Activated CD8-positive, alpha-beta memory T cell treated with anti-CD3 and anti-CD28 coated beads for 24 hours (primary cell): ENCODE measurements around the gene RAB15.

Source experiments
- DNase-seq: peaks from one replicate; pipeline ENCODE4 v3.0.0-alpha.2; 2020

Gene RAB15

GRCh38 chr14:64899958-64900357, 72.2 kb downstream of the RAB15 start:
- DNase-seq = no peak
